ENCODE measurements around the gene BSPRY.
"Not testable (repeated sequence)": the region's sequence is repeated elsewhere in the genome, so short reads cannot be mapped to it uniquely, and the experiment has no call there.

The BSPRY gene

GRCh38 chr9:113401027-113401792 is 51.9 kb downstream of the BSPRY start, which contains the start of gene ALAD:
ALAD (minus strand) TSS chr9:113401284; CDS start chr9:113393559, 7,725 bp downstream.
- ChIA-PET POLR2A (interaction anchor here (1.0 to 1.9 kb wide), 2 partner anchors 9 to 126 kb away, joined by 3 to 18 read pairs; partner anchors contain the start of genes C9orf43, CDC26 and POLE3), CTCF (interaction anchor here (0.5 to 9.4 kb wide), 47 partner anchors 8 to 702 kb away, joined by 3 to 135 read pairs (median 4); partner anchors contain the start of genes BSPRY, C9orf43, CDC26 and POLE3)
- H3K4me3 ChIP-seq (ENCODE audit: low read depth, low read length), result peak within 1 kb of the TSS; percentile 92
- peak; percentile 80 for DNase-seq (ENCODE audit: low read depth, low spot score)
- TF ChIP-seq CTCF (IDR thresholded peaks at IDR 0.05; ENCODE audit: insufficient read depth, low read length, missing control alignments), result peak; percentile 99

GRCh38 chr9:113403646-113404045 is 54.3 kb downstream of the BSPRY start:
- CTCF ChIA-PET, result interaction anchor here (1.0 to 9.4 kb wide), 15 partner anchors 11 to 254 kb away, joined by 3 to 135 read pairs (median 4); partner anchors contain the start of genes BSPRY, CDC26 and PRPF4
- no peak overlapping the region for H3K4me3 ChIP-seq (ENCODE audit: low read depth, low read length)
- no peak for DNase-seq (ENCODE audit: low read depth, low spot score)
- no peak for TF ChIP-seq CTCF (IDR thresholded peaks at IDR 0.05; ENCODE audit: insufficient read depth, low read length, missing control alignments)
- POLR2A ChIA-PET, result no interaction called here

- H3K4me3 ChIP-seq (ENCODE audit: low read depth, low read length); DNase-seq (ENCODE audit: low read depth, low spot score); POLR2A ChIA-PET: not testable (repeated sequence)
- CTCF ChIA-PET, result interaction anchor here (0.7 to 9.4 kb wide), 13 partner anchors 9 to 268 kb away, joined by 3 to 135 read pairs (median 4); partner anchors contain the start of genes CDC26 and PRPF4
Measured at GRCh38 chr9:113406353-113406752, 57.0 kb downstream of the BSPRY start.

GRCh38 chr9:113406873-113407511 is 57.7 kb downstream of the BSPRY start:
- H3K4me3 ChIP-seq (ENCODE audit: low read depth, low read length); POLR2A ChIA-PET; DNase-seq (ENCODE audit: low read depth, low spot score): not testable (repeated sequence)
- CTCF ChIA-PET, result interaction anchor here (0.7 to 9.4 kb wide), 14 partner anchors 7 to 267 kb away, joined by 3 to 135 read pairs (median 5); partner anchors contain the start of genes ALAD, CDC26 and PRPF4
- TF ChIP-seq CTCF (IDR thresholded peaks at IDR 0.05; ENCODE audit: insufficient read depth, low read length, missing control alignments), result peak; percentile 77

GRCh38 chr9:113409481-113409880 is 60.1 kb downstream of the BSPRY start:
- no peak for DNase-seq (ENCODE audit: low read depth, low spot score)
- TF ChIP-seq CTCF (IDR thresholded peaks at IDR 0.05; ENCODE audit: insufficient read depth, low read length, missing control alignments), result no peak
- peak overlapping the region; percentile 88 for H3K4me3 ChIP-seq (ENCODE audit: low read depth, low read length)
- POLR2A ChIA-PET, result interaction anchor here (0.6 to 2.0 kb wide), 8 partner anchors 8 to 248 kb away, joined by 3 to 18 read pairs (median 6); partner anchors contain the start of genes ALAD, CDC26 and PRPF4
- CTCF ChIA-PET, result interaction anchor here (1.1 to 8.7 kb wide), 10 partner anchors 9 to 249 kb away, joined by 3 to 132 read pairs (median 8); partner anchors contain the start of genes ALAD, CDC26 and PRPF4

GRCh38 chr9:113409883-113410206 is 60.5 kb downstream of the BSPRY start:
- no peak for TF ChIP-seq CTCF (IDR thresholded peaks at IDR 0.05; ENCODE audit: insufficient read depth, low read length, missing control alignments)
- CTCF ChIA-PET, result interaction anchor here (0.7 to 8.7 kb wide), 12 partner anchors 10 to 253 kb away, joined by 3 to 132 read pairs (median 8); partner anchors contain the start of genes ALAD, CDC26 and PRPF4
- no peak for DNase-seq (ENCODE audit: low read depth, low spot score)
- H3K4me3 ChIP-seq (ENCODE audit: low read depth, low read length), result peak overlapping the region; percentile 88
- POLR2A ChIA-PET, result interaction anchor here (0.6 to 2.0 kb wide), 10 partner anchors 9 to 259 kb away, joined by 3 to 18 read pairs (median 4); partner anchors contain the start of genes ALAD, CDC26, PRPF4 and SLC31A2
